Vagina (tissue), 2 donors: ENCODE results near the gene HJV. TPM values are rescaled to one million over a fixed set of nuclear protein-coding genes. Genes with fewer than 3 reads are reported as not detected.

Experiments used
- DNase-seq, 2 donors: peaks; one replicate each; pipeline ENCODE4 v3.0.0-alpha.2; 2017; ENCODE audit errors: extremely low spot score in 2 of 2
- H3K27ac ChIP-seq: fragments of 200-600 bp; sonication (generic); one replicate; pipeline ENCODE4 v1.5.1; 2019
- H3K27me3 ChIP-seq: fragments of 200-600 bp; sonication (generic); one replicate; pipeline ENCODE4 v1.5.1; 2019
- H3K36me3 ChIP-seq, 2 donors: fragments of 200-600 bp; sonication (generic); one replicate each; pipeline ENCODE4 v1.5.1; 2017 to 2019
- H3K4me1 ChIP-seq: fragments of 200-600 bp; sonication (generic); one replicate; pipeline ENCODE4 v1.5.1; 2019
- H3K4me3 ChIP-seq, 2 donors: fragments of 200-600 bp; sonication (generic); 1 replicate in 1 of 2; 2 replicates in 1 of 2; pipeline ENCODE4 v1.5.1; 2016 to 2019
- H3K9me3 ChIP-seq: fragments of 200-600 bp; sonication (generic); one replicate; pipeline ENCODE4 v1.5.1; 2019
- CTCF ChIP-seq, 3 experiments: fragments of 450-650 bp in 2 of 3; fragments of 200-600 bp in 1 of 3; sonication (generic) in 1 of 3; IDR thresholded peaks; one replicate each; pipeline ENCODE4 v1.5.1; 2017 to 2019; ENCODE audit warnings: antibody characterized with exemption in 3 of 3, mild to moderate bottlenecking in 2 of 3, moderate library complexity in 2 of 3
- POLR2A ChIP-seq, 2 donors: fragments of 450-650 bp; IDR thresholded peaks; one replicate each; pipeline ENCODE4 v1.6.1; 2017; ENCODE audit warnings: antibody characterized with exemption in 2 of 2, mild to moderate bottlenecking in 2 of 2, moderate library complexity in 2 of 2
- POLR2AphosphoS5 ChIP-seq, 2 donors: sonication (generic); formaldehyde crosslinking; IDR thresholded peaks; one replicate each; pipeline ENCODE4 v1.9.0; 2017; ENCODE audit warnings: antibody characterized with exemption in 2 of 2, mild to moderate bottlenecking in 2 of 2, low read depth in 1 of 2; ENCODE audit not compliant: insufficient read depth in 1 of 2
- intact Hi-C: fragments of 100-400 bp; cut with DNase I; formaldehyde crosslinking; loops from one replicate; pipeline ENCODE4 v1.15.1; 2023
- total RNA-seq: library from RNA; depleted of rRNA; stranded (reverse); fragments of >200 nt; gene quantifications from one replicate; pipeline ENCODE4 v1.2.3, GENCODE V29; 2016

Gene HJV
- total RNA-seq, 1 donor from 2014 or later, result not detected

- DNase-seq, result no peak
- Histone ChIP-seq H3K27ac (no peak overlapping the region), H3K4me3 (no peak overlapping the region), H3K36me3 (no peaks in the 10 kb centered on the region), H3K9me3 (no peaks in the 10 kb centered on the region), H3K4me1 (peaks cover 10% of the 10 kb centered on the region), H3K27me3 (no peaks in the 10 kb centered on the region)
- intact Hi-C loops, result loop anchor here (5.0 kb wide), 1 partner anchor 185 kb away; no protein-coding TSS in a partner anchor
- TF ChIP-seq POLR2AphosphoS5 (IDR thresholded peaks at IDR 0.05; ENCODE audit: insufficient read depth in 1 of 2, low read depth in 1 of 2), result no peak
Observed at GRCh38 chr1:146022403-146023127, 1.0 kb upstream of the HJV start.

GRCh38 chr1:146021050-146021445 is 487 bp downstream of the HJV start:
- no peak for TF ChIP-seq POLR2A (IDR thresholded peaks at IDR 0.05)
- TF ChIP-seq POLR2AphosphoS5 (IDR thresholded peaks at IDR 0.05; ENCODE audit: insufficient read depth in 1 of 2, low read depth in 1 of 2), result no peak
- no peak for TF ChIP-seq CTCF (IDR thresholded peaks at IDR 0.05)
- intact Hi-C loops, result loop anchor here (5.0 kb wide), 1 partner anchor 184 kb away; no protein-coding TSS in a partner anchor
- H3K36me3 ChIP-seq, result no peaks in the 10 kb centered on the region
- no peak for DNase-seq
- no peak overlapping the region for H3K4me3 ChIP-seq
- H3K27me3 ChIP-seq, result no peaks in the 10 kb centered on the region
- H3K27ac ChIP-seq, result no peak overlapping the region
- peaks cover 10% of the 10 kb centered on the region for H3K4me1 ChIP-seq
- no peaks in the 10 kb centered on the region for H3K9me3 ChIP-seq

GRCh38 chr1:146020058-146021049 is 1.2 kb downstream of the HJV start:
- TF ChIP-seq POLR2A (IDR thresholded peaks at IDR 0.05) (no peak), CTCF (IDR thresholded peaks at IDR 0.05) (no peak), POLR2AphosphoS5 (IDR thresholded peaks at IDR 0.05; ENCODE audit: insufficient read depth in 1 of 2, low read depth in 1 of 2) (no peak)
- H3K4me3 ChIP-seq, result no peak overlapping the region
- no peaks in the 10 kb centered on the region for H3K27me3 ChIP-seq
- H3K36me3 ChIP-seq, result no peaks in the 10 kb centered on the region
- no peak for DNase-seq
- H3K4me1 ChIP-seq, result peaks cover 10% of the 10 kb centered on the region
- no peaks in the 10 kb centered on the region for H3K9me3 ChIP-seq
- no peak overlapping the region for H3K27ac ChIP-seq
- intact Hi-C loops, result loop anchor here (5.0 kb wide), 1 partner anchor 183 kb away; no protein-coding TSS in a partner anchor

- DNase-seq, result no peak
- no peaks in the 10 kb centered on the region for H3K27me3 ChIP-seq
- H3K4me3 ChIP-seq, result peak overlapping the region; percentile 15 to 21
- no peaks in the 10 kb centered on the region for H3K36me3 ChIP-seq
- H3K9me3 ChIP-seq, result no peaks in the 10 kb centered on the region
- TF ChIP-seq CTCF (IDR thresholded peaks at IDR 0.05) (no peak), POLR2AphosphoS5 (IDR thresholded peaks at IDR 0.05; ENCODE audit: insufficient read depth in 1 of 2, low read depth in 1 of 2) (no peak), POLR2A (IDR thresholded peaks at IDR 0.05) (no peak)
- H3K27ac ChIP-seq, result no peak overlapping the region
- intact Hi-C loops, result loop anchor here (5.0 to 10.0 kb wide), 2 partner anchors 105 to 182 kb away; partner anchors contain the start of genes ITGA10 and PEX11B
- H3K4me1 ChIP-seq, result peaks cover 10% of the 10 kb centered on the region
Observed at GRCh38 chr1:146019231-146020057, 2.1 kb downstream of the HJV start.
